ENCODE results near the gene SMC6. TPM values are rescaled to one million over a fixed set of nuclear protein-coding genes. Genes with fewer than 3 reads are reported as not detected.

SMC6 gene
- total and polyA plus RNA-seq, 10 of the 15 experiments (the other 5 are each of a cell fraction or from before 2014, with no cell fraction given) = 12.8 to 63.8 (median 38.8) TPM

- TF ChIP-seq BCL3 (IDR thresholded peaks at IDR 0.05; ENCODE audit: borderline replicate concordance, insufficient read depth, low read depth, low read length, poor library complexity, severe bottlenecking) (peak; percentile 48), E2F4 (IDR thresholded peaks at IDR 0.05; ENCODE audit: low read depth, low read length) (no peak), EP300 (IDR thresholded peaks at IDR 0.05; ENCODE audit: borderline replicate concordance in 1 of 2, control insufficient read depth in 1 of 2, low read depth in 2 of 2, low read length in 2 of 2) (peak in 1 of 2 experiments; percentile 33; a peak in 1 of 4 replicates), TCF12 (IDR thresholded peaks at IDR 0.05; ENCODE audit: low read depth, low read length) (peak; percentile 94), EED (IDR thresholded peaks at IDR 0.05; ENCODE audit: low read depth) (peak; percentile 97), ZNF687 (IDR thresholded peaks at IDR 0.05) (peak; percentile 40; the same call in 1 of the 2 replicates), IKZF2 (IDR thresholded peaks at IDR 0.05) (peak; percentile 75 to 84)
These were observed 95.3 kb downstream of the SMC6 start (continued) for GRCh38 chr2:17658251-17658843.
